WTC11 (cell line): ENCODE measurements around the gene C1orf167. TPM values are rescaled to one million over a fixed set of nuclear protein-coding genes. Genes with fewer than 3 reads are reported as not detected.

Source experiments
- ATAC-seq: fragments of 200-7000 bp; cut with Tn5 transposase; 2 replicates; pipeline ENCODE4 v1.10.0; 2021; ENCODE audit warnings: mild to moderate bottlenecking, moderate library complexity
- CTCF ChIA-PET: fragments of 300-600 bp; sonication (Branson Sonifier 250); formaldehyde crosslinking; loops from one replicate; lab custom pipeline; 2021; ENCODE audit warnings: antibody characterized with exemption; lab: Charles Lee
- POLR2A ChIA-PET: fragments of 350-600 bp; sonication (Branson Sonifier 250); formaldehyde crosslinking; loops from one replicate; lab custom pipeline; 2021; ENCODE audit warnings: antibody characterized with exemption; lab: Charles Lee
- DNase-seq: peaks from one replicate; pipeline ENCODE4 v3.0.0; 2021; ENCODE audit warnings: low spot score
- H3K27ac Mint-ChIP-seq: 2 replicates; pipeline ENCODE4 v1.8.0; 2021; ENCODE audit warnings: mixed read lengths
- H3K27me3 Mint-ChIP-seq: 2 replicates; pipeline ENCODE4 v1.8.0; 2021; ENCODE audit warnings: low read depth, mild to moderate bottlenecking, moderate library complexity, mixed read lengths
- H3K36me3 Mint-ChIP-seq: 2 replicates; pipeline ENCODE4 v1.8.0; 2021; ENCODE audit warnings: mixed read lengths
- H3K4me1 Mint-ChIP-seq: 2 replicates; pipeline ENCODE4 v1.8.0; 2022; ENCODE audit warnings: mixed read lengths
- H3K4me3 Mint-ChIP-seq: 2 replicates; pipeline ENCODE4 v1.8.0; 2021; ENCODE audit warnings: mild to moderate bottlenecking, moderate library complexity, mixed read lengths
- H3K9me3 Mint-ChIP-seq: 2 replicates; pipeline ENCODE4 v1.8.0; 2021; ENCODE audit warnings: mixed read lengths
- GTF2I ChIP-seq: fragments of 250-450 bp; sonication (Bioruptor Pico); conservative IDR thresholded peaks from 2 replicates; pipeline ENCODE4 v1.4.0; 2021; ENCODE audit warnings: mild to moderate bottlenecking
- HMGA2 ChIP-seq: fragments of 250-450 bp; sonication (Bioruptor Pico); IDR thresholded peaks from 2 replicates; pipeline ENCODE4 v1.4.0; 2021; ENCODE audit warnings: mild to moderate bottlenecking, moderate library complexity
- JAZF1 ChIP-seq: fragments of 250-450 bp; sonication (Bioruptor Pico); IDR thresholded peaks from 2 replicates; pipeline ENCODE4 v1.9.0; 2021; ENCODE audit warnings: moderate library complexity, mild to moderate bottlenecking, inconsistent platforms
- JUN ChIP-seq: sonication (generic); formaldehyde crosslinking; IDR thresholded peaks from 2 replicates; pipeline ENCODE4 v1.8.0; 2023; ENCODE audit warnings: mild to moderate bottlenecking, missing genetic modification reagents
- NFYB ChIP-seq: sonication (generic); formaldehyde crosslinking; conservative IDR thresholded peaks from 2 replicates; pipeline ENCODE4 v1.8.0; 2022; ENCODE audit warnings: low read depth, missing genetic modification reagents
- SMAD3 ChIP-seq: sonication (generic); formaldehyde crosslinking; IDR thresholded peaks from 2 replicates; pipeline ENCODE4 v1.8.0; 2022; ENCODE audit warnings: missing genetic modification reagents, mild to moderate bottlenecking, borderline replicate concordance
- ZBTB21 ChIP-seq: sonication (generic); formaldehyde crosslinking; IDR thresholded peaks from 2 replicates; pipeline ENCODE4 v1.8.1; 2023; ENCODE audit warnings: mild to moderate bottlenecking, missing genetic modification reagents, borderline replicate concordance
- ZNF232 ChIP-seq: sonication (generic); formaldehyde crosslinking; IDR thresholded peaks from 2 replicates; pipeline ENCODE4 v1.8.0; 2022; ENCODE audit warnings: mild to moderate bottlenecking, missing genetic modification reagents
- ZNF416 ChIP-seq: fragments of 250-450 bp; sonication (Bioruptor Pico); IDR thresholded peaks from 2 replicates; pipeline ENCODE4 v1.9.0; 2021; ENCODE audit warnings: mild to moderate bottlenecking, inconsistent platforms
- ZNF423 ChIP-seq: fragments of 250-450 bp; sonication (Bioruptor Pico); IDR thresholded peaks from 2 replicates; pipeline ENCODE4 v2.1.2; 2022; ENCODE audit warnings: mild to moderate bottlenecking, moderate library complexity
- total RNA-seq: library from RNA; stranded (reverse); gene quantifications from 3 replicates; pipeline ENCODE4 v1.2.3, GENCODE V29; 2021
- TF ChIP-seq, protein P1 (sequence below): fragments of 250-450 bp; sonication (Bioruptor Pico); IDR thresholded peaks from 2 replicates; pipeline ENCODE4 v1.9.0; 2021; ENCODE audit warnings: mild to moderate bottlenecking
- TF ChIP-seq, protein P2 (sequence below): sonication (generic); formaldehyde crosslinking; IDR thresholded peaks from 2 replicates; pipeline ENCODE4 v1.8.1; 2022; ENCODE audit warnings: mild to moderate bottlenecking, moderate library complexity, missing genetic modification reagents
- TF ChIP-seq, protein P3 (sequence below): sonication (generic); formaldehyde crosslinking; IDR thresholded peaks from 2 replicates; pipeline ENCODE4 v1.8.1; 2023; ENCODE audit warnings: mild to moderate bottlenecking, moderate library complexity, missing genetic modification reagents
- TF ChIP-seq, protein P4 (sequence below): sonication (generic); formaldehyde crosslinking; IDR thresholded peaks from 2 replicates; pipeline ENCODE4 v1.8.0; 2022; ENCODE audit warnings: mild to moderate bottlenecking, missing genetic modification reagents
- TF ChIP-seq, protein P5 (sequence below): sonication (generic); formaldehyde crosslinking; IDR thresholded peaks from 2 replicates; pipeline ENCODE4 v1.8.0; 2022; ENCODE audit warnings: mild to moderate bottlenecking, missing genetic modification reagents
- TF ChIP-seq, protein P6 (sequence below): fragments of 200-600 bp; IDR thresholded peaks from 2 replicates; pipeline ENCODE4 v1.8.0; 2022; ENCODE audit warnings: antibody characterized with exemption
- TF ChIP-seq, protein P7 (sequence below): fragments of 250-450 bp; sonication (Bioruptor Pico); IDR thresholded peaks from 2 replicates; pipeline ENCODE4 v1.8.0; 2021; ENCODE audit warnings: mild to moderate bottlenecking
- TF ChIP-seq, protein P8 (sequence below): fragments of 250-450 bp; sonication (Bioruptor Pico); conservative IDR thresholded peaks from 2 replicates; pipeline ENCODE4 v1.9.0; 2021; ENCODE audit warnings: mild to moderate bottlenecking

C1orf167 gene
- total RNA-seq, 1 experiment from 2014 or later, result 1.2 TPM

DNA sequence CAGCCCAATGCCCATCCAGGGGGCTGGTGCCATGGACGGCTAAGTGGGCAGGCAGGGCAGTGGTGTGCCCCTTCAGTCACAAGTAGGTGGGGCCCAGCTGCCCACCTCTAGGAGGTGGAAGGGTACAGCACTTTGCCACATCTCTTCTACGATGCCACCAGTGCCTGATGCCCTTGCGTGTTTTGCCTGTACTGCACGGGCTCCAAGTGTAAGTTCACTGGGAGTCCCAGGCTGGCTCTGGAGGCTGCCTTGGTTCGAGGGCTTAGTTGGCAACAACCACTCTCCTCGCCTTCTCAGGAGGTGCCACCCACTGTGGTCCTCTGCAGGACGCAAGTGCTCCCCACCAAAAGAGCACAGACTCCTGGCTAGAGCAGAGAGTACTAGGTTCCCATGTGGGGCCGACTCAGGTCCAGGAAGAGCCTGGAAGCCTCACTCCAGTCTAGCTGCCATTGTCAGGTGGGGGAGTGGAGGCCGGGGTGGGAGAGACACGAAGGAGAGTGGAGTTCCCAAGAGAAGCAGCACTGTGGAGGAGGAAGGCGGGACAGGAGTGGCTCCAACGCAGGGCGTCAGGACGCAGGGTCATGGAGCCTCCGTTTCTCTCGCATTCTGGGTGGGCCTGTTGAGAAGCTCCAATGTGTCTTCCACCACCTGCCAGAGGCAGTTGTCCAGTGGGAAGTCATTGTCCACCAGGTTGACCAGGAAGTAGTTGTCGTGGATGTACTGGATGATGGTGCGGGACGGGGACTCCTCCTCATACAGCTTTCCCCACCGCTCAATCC, 28.3 kb downstream of the C1orf167 start:
- Mint-ChIP-seq H3K27ac (peak overlapping the region; percentile 26), H3K4me3 (no peak overlapping the region), H3K36me3 (peaks cover 31% of the 10 kb centered on the region), H3K4me1 (peaks cover 31% of the 10 kb centered on the region), H3K9me3 (no peaks in the 10 kb centered on the region), H3K27me3 (no peaks in the 10 kb centered on the region)
- TF ChIP-seq NFYB (CRISPR knock-in tag) (no peak), GTF2I (CRISPR knock-in tag) (no peak), ZBTB21 (no peak), ZNF423 (CRISPR knock-in tag) (no peak), SMAD3 (CRISPR knock-in tag) (no peak), ZNF416 (no peak)
- TF ChIP-seq, protein P1, sequence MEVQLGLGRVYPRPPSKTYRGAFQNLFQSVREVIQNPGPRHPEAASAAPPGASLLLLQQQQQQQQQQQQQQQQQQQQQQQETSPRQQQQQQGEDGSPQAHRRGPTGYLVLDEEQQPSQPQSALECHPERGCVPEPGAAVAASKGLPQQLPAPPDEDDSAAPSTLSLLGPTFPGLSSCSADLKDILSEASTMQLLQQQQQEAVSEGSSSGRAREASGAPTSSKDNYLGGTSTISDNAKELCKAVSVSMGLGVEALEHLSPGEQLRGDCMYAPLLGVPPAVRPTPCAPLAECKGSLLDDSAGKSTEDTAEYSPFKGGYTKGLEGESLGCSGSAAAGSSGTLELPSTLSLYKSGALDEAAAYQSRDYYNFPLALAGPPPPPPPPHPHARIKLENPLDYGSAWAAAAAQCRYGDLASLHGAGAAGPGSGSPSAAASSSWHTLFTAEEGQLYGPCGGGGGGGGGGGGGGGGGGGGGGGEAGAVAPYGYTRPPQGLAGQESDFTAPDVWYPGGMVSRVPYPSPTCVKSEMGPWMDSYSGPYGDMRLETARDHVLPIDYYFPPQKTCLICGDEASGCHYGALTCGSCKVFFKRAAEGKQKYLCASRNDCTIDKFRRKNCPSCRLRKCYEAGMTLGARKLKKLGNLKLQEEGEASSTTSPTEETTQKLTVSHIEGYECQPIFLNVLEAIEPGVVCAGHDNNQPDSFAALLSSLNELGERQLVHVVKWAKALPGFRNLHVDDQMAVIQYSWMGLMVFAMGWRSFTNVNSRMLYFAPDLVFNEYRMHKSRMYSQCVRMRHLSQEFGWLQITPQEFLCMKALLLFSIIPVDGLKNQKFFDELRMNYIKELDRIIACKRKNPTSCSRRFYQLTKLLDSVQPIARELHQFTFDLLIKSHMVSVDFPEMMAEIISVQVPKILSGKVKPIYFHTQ (CRISPR knock-in tag), result no peak
- TF ChIP-seq, protein P2, sequence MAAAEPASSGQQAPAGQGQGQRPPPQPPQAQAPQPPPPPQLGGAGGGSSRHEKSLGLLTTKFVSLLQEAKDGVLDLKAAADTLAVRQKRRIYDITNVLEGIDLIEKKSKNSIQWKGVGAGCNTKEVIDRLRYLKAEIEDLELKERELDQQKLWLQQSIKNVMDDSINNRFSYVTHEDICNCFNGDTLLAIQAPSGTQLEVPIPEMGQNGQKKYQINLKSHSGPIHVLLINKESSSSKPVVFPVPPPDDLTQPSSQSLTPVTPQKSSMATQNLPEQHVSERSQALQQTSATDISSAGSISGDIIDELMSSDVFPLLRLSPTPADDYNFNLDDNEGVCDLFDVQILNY (CRISPR knock-in tag), result no peak
- TF ChIP-seq, protein P3, sequence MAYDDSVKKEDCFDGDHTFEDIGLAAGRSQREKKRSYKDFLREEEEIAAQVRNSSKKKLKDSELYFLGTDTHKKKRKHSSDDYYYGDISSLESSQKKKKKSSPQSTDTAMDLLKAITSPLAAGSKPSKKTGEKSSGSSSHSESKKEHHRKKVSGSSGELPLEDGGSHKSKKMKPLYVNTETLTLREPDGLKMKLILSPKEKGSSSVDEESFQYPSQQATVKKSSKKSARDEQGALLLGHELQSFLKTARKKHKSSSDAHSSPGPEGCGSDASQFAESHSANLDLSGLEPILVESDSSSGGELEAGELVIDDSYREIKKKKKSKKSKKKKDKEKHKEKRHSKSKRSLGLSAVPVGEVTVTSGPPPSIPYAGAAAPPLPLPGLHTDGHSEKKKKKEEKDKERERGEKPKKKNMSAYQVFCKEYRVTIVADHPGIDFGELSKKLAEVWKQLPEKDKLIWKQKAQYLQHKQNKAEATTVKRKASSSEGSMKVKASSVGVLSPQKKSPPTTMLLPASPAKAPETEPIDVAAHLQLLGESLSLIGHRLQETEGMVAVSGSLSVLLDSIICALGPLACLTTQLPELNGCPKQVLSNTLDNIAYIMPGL, result no peak
- TF ChIP-seq, protein P4, sequence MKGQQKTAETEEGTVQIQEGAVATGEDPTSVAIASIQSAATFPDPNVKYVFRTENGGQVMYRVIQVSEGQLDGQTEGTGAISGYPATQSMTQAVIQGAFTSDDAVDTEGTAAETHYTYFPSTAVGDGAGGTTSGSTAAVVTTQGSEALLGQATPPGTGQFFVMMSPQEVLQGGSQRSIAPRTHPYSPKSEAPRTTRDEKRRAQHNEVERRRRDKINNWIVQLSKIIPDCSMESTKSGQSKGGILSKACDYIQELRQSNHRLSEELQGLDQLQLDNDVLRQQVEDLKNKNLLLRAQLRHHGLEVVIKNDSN, result no peak
- ChIA-PET CTCF (no interaction called here), POLR2A (no interaction called here)
- ATAC-seq (no peak), DNase-seq (no peak)

DNA sequence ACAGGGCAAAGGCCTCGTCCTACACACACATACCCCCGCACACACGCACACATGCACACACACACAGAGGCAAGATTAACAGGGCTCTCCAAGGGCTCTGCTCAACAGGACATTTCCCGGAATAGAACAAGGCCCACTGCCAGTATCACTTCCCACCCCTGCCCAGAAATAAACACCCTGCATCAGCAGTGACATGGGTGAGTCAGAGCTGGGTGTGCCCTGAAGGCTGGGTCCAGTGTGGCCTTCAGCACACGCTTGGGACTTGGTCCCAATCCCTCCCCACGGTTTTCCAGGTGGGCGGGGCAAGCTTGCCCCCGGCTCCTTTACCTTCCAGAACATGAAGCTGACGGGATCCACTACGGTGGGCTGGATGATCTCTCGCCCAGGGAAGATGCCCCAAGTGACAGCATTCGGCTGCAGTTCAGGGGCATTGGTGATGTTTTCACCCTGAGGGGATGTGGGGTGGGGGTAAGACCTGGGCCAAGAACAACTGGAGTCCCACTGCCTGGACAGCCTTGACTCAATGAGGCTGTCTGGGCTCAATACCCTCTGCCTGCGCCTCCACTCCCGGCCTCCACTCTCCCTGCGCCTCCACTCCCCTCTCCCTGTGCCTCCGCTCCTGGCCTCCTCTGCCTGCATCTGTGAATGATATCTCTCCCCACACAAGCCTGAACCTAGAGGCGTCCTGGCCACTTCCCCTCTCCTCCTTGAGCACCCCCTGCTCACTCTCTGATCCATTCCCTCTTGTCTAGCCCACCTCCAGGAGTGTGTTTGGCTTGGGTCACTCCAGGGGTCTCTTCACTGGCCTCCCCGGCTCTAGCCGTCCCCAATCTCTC, 29.1 kb downstream of the C1orf167 start:
- POLR2A ChIA-PET, result no interaction called here
- TF ChIP-seq, protein P5, sequence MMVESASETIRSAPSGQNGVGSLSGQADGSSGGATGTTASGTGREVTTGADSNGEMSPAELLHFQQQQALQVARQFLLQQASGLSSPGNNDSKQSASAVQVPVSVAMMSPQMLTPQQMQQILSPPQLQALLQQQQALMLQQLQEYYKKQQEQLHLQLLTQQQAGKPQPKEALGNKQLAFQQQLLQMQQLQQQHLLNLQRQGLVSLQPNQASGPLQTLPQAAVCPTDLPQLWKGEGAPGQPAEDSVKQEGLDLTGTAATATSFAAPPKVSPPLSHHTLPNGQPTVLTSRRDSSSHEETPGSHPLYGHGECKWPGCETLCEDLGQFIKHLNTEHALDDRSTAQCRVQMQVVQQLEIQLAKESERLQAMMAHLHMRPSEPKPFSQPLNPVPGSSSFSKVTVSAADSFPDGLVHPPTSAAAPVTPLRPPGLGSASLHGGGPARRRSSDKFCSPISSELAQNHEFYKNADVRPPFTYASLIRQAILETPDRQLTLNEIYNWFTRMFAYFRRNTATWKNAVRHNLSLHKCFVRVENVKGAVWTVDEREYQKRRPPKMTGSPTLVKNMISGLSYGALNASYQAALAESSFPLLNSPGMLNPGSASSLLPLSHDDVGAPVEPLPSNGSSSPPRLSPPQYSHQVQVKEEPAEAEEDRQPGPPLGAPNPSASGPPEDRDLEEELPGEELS, result no peak
- no peak for TF ChIP-seq JUN (CRISPR knock-in tag)
- no peak for TF ChIP-seq NFYB (CRISPR knock-in tag)
- TF ChIP-seq, protein P6, sequence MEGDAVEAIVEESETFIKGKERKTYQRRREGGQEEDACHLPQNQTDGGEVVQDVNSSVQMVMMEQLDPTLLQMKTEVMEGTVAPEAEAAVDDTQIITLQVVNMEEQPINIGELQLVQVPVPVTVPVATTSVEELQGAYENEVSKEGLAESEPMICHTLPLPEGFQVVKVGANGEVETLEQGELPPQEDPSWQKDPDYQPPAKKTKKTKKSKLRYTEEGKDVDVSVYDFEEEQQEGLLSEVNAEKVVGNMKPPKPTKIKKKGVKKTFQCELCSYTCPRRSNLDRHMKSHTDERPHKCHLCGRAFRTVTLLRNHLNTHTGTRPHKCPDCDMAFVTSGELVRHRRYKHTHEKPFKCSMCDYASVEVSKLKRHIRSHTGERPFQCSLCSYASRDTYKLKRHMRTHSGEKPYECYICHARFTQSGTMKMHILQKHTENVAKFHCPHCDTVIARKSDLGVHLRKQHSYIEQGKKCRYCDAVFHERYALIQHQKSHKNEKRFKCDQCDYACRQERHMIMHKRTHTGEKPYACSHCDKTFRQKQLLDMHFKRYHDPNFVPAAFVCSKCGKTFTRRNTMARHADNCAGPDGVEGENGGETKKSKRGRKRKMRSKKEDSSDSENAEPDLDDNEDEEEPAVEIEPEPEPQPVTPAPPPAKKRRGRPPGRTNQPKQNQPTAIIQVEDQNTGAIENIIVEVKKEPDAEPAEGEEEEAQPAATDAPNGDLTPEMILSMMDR, result no peak
- TF ChIP-seq, protein P7, sequence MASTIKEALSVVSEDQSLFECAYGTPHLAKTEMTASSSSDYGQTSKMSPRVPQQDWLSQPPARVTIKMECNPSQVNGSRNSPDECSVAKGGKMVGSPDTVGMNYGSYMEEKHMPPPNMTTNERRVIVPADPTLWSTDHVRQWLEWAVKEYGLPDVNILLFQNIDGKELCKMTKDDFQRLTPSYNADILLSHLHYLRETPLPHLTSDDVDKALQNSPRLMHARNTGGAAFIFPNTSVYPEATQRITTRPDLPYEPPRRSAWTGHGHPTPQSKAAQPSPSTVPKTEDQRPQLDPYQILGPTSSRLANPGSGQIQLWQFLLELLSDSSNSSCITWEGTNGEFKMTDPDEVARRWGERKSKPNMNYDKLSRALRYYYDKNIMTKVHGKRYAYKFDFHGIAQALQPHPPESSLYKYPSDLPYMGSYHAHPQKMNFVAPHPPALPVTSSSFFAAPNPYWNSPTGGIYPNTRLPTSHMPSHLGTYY (CRISPR knock-in tag), result no peak
- TF ChIP-seq JAZF1 (CRISPR knock-in tag), result no peak
- no peak for TF ChIP-seq HMGA2 (CRISPR knock-in tag)
- TF ChIP-seq, protein P8, sequence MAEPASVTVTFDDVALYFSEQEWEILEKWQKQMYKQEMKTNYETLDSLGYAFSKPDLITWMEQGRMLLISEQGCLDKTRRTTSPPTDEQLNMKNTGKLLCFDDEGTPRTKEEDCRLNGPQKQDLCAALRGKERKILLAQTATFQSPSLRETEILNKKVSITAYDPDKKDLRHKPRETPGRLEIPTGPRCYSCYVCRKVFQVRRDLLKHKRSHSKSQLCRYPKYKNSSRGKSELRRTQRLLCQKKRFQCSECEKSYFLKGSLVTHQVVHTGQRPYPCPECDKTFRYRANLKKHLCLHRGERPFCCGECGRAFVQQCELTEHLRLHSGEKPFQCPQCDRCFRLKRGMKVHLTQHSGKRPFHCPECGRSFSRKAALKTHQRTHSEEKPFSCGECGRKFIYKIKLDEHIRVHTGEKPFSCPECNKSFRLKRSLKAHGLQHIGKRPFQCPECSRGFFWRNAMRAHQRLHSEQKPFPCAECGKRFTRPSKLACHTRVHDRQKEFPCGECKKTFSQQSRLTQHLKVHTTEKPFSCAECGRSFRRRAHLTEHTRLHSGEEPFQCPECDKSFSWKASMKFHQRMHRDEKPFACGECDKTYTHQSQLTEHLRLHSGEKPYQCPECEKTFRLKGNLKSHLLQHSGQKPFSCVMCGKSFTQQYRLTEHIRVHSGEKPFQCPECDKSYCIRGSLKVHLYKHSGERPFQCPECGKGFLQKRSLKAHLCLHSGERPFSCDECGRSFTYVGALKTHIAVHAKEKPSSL (CRISPR knock-in tag), result no peak
- no peak for TF ChIP-seq ZNF232 (CRISPR knock-in tag)
- H3K36me3 Mint-ChIP-seq, result peaks cover 38% of the 10 kb centered on the region
- DNase-seq, result no peak
- no peaks in the 10 kb centered on the region for H3K9me3 Mint-ChIP-seq
- H3K4me1 Mint-ChIP-seq, result peaks cover 23% of the 10 kb centered on the region
- ATAC-seq, result no peak
- H3K4me3 Mint-ChIP-seq, result no peak overlapping the region
- H3K27me3 Mint-ChIP-seq, result no peaks in the 10 kb centered on the region
- peak overlapping the region; percentile 26 for H3K27ac Mint-ChIP-seq
- CTCF ChIA-PET, result no interaction called here
